OCI-LY3 (cell line): Measurements from ENCODE around the gene MFSD12.
"Not testable (repeated sequence)": the region's sequence is repeated elsewhere in the genome, so short reads cannot be mapped to it uniquely, and the experiment has no call there.

ENCODE experiments used
- EZH2phosphoT487 ChIP-seq: fragments of 200-600 bp; shearing (Covaris generic); IDR thresholded peaks from 2 replicates; pipeline ENCODE4 v1.6.1; 2018; ENCODE audit warnings: antibody characterized with exemption, mixed run types, low read depth
- TF ChIP-seq, protein P1 (sequence below): fragments of 200-600, 300-600 bp; sonication (generic); IDR thresholded peaks from 2 replicates; pipeline ENCODE4 v1.5.1; 2014; ENCODE audit warnings: antibody characterized with exemption, low read length, low read depth

DNA sequence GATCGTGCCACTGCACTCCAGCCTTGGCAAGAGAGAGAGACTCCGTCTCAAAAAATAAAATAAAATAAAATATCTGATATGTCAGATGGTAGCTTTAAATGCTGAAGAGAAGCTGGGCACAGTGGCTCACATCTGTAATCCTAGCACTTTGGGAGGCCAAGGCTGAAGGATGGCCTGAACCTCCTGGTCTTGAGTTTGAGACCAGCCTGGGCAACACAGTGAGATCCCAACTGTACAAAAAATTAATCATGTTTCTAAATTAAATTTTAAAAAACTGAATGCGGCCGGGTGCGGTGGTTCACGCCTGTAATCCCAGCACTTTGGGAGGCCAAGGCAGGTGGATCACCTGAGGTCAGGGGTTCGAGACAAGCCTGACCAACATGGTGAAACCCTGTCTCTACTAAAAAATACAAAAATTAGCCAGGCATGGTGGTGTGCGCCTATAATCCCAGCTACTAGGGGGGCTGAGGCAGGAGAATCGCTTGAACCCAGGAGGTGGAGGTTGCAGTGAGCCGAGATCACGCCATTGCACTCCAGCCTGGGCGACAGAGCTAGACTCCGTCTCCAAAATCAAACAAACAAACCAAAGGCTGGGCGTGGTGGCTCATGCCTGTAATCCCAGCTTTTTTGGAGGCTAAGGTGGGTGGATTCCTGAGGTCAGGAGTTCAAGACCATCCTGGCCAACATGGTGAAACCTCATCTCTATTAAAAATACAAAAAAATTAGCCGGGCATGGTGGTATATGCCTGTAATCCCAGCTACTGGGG, 26.8 kb upstream of the MFSD12 start:
- TF ChIP-seq, protein P1, sequence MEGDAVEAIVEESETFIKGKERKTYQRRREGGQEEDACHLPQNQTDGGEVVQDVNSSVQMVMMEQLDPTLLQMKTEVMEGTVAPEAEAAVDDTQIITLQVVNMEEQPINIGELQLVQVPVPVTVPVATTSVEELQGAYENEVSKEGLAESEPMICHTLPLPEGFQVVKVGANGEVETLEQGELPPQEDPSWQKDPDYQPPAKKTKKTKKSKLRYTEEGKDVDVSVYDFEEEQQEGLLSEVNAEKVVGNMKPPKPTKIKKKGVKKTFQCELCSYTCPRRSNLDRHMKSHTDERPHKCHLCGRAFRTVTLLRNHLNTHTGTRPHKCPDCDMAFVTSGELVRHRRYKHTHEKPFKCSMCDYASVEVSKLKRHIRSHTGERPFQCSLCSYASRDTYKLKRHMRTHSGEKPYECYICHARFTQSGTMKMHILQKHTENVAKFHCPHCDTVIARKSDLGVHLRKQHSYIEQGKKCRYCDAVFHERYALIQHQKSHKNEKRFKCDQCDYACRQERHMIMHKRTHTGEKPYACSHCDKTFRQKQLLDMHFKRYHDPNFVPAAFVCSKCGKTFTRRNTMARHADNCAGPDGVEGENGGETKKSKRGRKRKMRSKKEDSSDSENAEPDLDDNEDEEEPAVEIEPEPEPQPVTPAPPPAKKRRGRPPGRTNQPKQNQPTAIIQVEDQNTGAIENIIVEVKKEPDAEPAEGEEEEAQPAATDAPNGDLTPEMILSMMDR, result not testable (repeated sequence)
- TF ChIP-seq EZH2phosphoT487, result not testable (repeated sequence)
